Right atrium auricular region (tissue), 2 donors: ENCODE measurements around the gene PHACTR1. TPM values are rescaled to one million over a fixed set of nuclear protein-coding genes. Genes with fewer than 3 reads are reported as not detected.

Experiments
- DNase-seq: peaks from one replicate; pipeline ENCODE4 v3.0.0-alpha.2; 2019; ENCODE audit warnings: low spot score
- H3K27ac ChIP-seq, 2 donors: fragments of 200-600 bp; sonication (generic); 1 replicate in 1 of 2; 2 replicates in 1 of 2; pipeline ENCODE4 v1.5.1; 2016 to 2019
- H3K27me3 ChIP-seq, 2 donors: fragments of 200-600 bp; sonication (generic); one replicate each; pipeline versions ENCODE4 v1.5.1 to v1.6.0; 2017 to 2019
- H3K36me3 ChIP-seq: fragments of 200-600 bp; sonication (generic); one replicate; pipeline ENCODE4 v1.5.1; 2016
- H3K4me1 ChIP-seq, 2 donors: fragments of 200-600 bp; sonication (generic); one replicate each; pipeline versions ENCODE4 v1.5.1 to v1.6.0; 2017 to 2019
- H3K4me3 ChIP-seq, 2 donors: fragments of 200-600 bp; sonication (generic); 1 replicate in 1 of 2; 2 replicates in 1 of 2; pipeline ENCODE4 v1.5.1; 2017 to 2019; ENCODE audit warnings: mild to moderate bottlenecking in 1 of 2, moderate library complexity in 1 of 2
- H3K9me3 ChIP-seq, 2 donors: fragments of 200-600 bp; sonication (generic); one replicate each; pipeline ENCODE4 v1.5.1; 2019
- CTCF ChIP-seq, 2 donors: fragments of 200-600 bp; sonication (generic); IDR thresholded peaks; one replicate each; pipeline ENCODE4 v1.5.1; 2019; ENCODE audit warnings: antibody characterized with exemption in 2 of 2
- total RNA-seq, 2 donors: library from RNA; depleted of rRNA; stranded (reverse); fragments of >200 nt; gene quantifications; one replicate each; pipeline ENCODE4 v1.1.0, GENCODE V29; 2016

PHACTR1 gene
- total RNA-seq, 2 donors from 2014 or later: 19.1 to 46.0 TPM

- H3K4me1 ChIP-seq: peaks cover 0 to 31% of the 10 kb centered on the region in 2 donors
- DNase-seq: peak; percentile 60
These were observed 591.0 kb downstream of the PHACTR1 start for GRCh38 chr6:13307508-13307995.

GRCh38 chr6:13308332-13308731, 591.8 kb downstream of the PHACTR1 start:
- no peak for TF ChIP-seq CTCF (IDR thresholded peaks at IDR 0.05)
- H3K4me3 ChIP-seq: no peak overlapping the region
- H3K4me1 ChIP-seq: peaks cover 0 to 23% of the 10 kb centered on the region in 2 donors
- no peaks in the 10 kb centered on the region for H3K27me3 ChIP-seq
- H3K36me3 ChIP-seq: peaks cover 17% of the 10 kb centered on the region
- H3K9me3 ChIP-seq: no peaks in the 10 kb centered on the region
- no peak for DNase-seq
- H3K27ac ChIP-seq: peak overlapping the region; percentile 34 to 37

More at GRCh38 chr6:13307508-13307995, 591.0 kb downstream of the PHACTR1 start:
- TF ChIP-seq CTCF (IDR thresholded peaks at IDR 0.05): no peak
- no peaks in the 10 kb centered on the region for H3K27me3 ChIP-seq
- no peaks in the 10 kb centered on the region for H3K9me3 ChIP-seq
- H3K36me3 ChIP-seq: peaks cover 15% of the 10 kb centered on the region
- H3K27ac ChIP-seq: peak overlapping the region; percentile 34 to 37
- no peak overlapping the region for H3K4me3 ChIP-seq

DNA sequence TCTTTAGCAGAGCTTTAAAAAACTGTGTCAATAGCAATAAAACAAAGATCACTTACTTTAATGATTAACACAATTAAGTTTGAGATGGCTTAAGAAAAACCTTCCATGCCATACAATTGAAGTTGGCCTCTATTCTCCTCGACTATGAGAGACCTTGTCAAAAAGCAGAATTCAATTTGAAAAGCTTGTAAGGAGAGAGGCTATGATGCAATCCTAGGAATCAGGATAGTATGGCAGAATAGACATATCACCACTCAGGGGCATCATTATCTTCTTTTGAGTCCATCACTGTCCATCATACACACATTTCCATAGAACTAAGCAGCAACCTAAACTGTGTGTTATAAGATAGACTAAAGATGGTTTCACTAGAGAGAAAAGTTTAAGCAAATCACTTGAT, 594.6 kb downstream of the PHACTR1 start:
- no peak for DNase-seq
- Histone ChIP-seq H3K4me1 (peaks cover 0 to 8% of the 10 kb centered on the region in 2 donors), H3K9me3 (no peaks in the 10 kb centered on the region), H3K27ac (no peak overlapping the region), H3K4me3 (no peak overlapping the region), H3K36me3 (peaks cover 38% of the 10 kb centered on the region), H3K27me3 (no peaks in the 10 kb centered on the region)
- TF ChIP-seq CTCF (IDR thresholded peaks at IDR 0.05): no peak

DNA sequence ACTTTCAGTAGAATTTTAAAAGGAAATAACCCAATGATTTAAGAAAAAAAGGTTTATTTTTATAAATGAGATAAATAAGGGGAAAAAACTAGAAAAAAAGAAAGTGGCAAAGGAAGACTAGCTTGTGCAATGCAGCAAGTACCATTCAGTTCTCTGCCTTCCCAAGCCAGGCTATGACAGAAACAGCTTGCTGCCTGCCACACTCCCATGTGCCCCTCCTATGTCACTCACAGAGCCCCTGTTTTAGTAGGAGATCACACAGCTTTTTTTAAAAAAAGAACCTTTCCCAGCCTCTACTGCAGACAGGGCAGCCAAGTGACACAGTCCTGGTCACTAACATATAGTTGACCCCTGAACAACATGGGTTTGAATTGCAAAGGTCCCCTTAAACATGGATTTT, 598.2 kb downstream of the PHACTR1 start:
- DNase-seq: no peak
- Histone ChIP-seq H3K9me3 (no peaks in the 10 kb centered on the region), H3K4me1 (no peaks in the 10 kb centered on the region), H3K27me3 (no peaks in the 10 kb centered on the region), H3K27ac (no peak overlapping the region), H3K4me3 (no peak overlapping the region), H3K36me3 (peaks cover 58% of the 10 kb centered on the region)
- no peak for TF ChIP-seq CTCF (IDR thresholded peaks at IDR 0.05)

- DNase-seq: no peak
- Histone ChIP-seq H3K36me3 (peaks cover 69% of the 10 kb centered on the region), H3K4me3 (no peak overlapping the region), H3K9me3 (no peaks in the 10 kb centered on the region), H3K4me1 (no peaks in the 10 kb centered on the region), H3K27ac (no peak overlapping the region), H3K27me3 (no peaks in the 10 kb centered on the region)
- TF ChIP-seq CTCF (IDR thresholded peaks at IDR 0.05): no peak
These were observed 599.3 kb downstream of the PHACTR1 start for GRCh38 chr6:13315896-13316295.

GRCh38 chr6:13318821-13319220, 602.3 kb downstream of the PHACTR1 start:
- no peak for DNase-seq
- peaks cover 75% of the 10 kb centered on the region for H3K36me3 ChIP-seq
- no peaks in the 10 kb centered on the region for H3K27me3 ChIP-seq
- H3K4me3 ChIP-seq: no peak overlapping the region
- peaks cover 0 to 4% of the 10 kb centered on the region in 2 donors for H3K4me1 ChIP-seq
- H3K9me3 ChIP-seq: no peaks in the 10 kb centered on the region
- no peak for TF ChIP-seq CTCF (IDR thresholded peaks at IDR 0.05)
- H3K27ac ChIP-seq: no peak overlapping the region
